Measurements from ENCODE around the gene ATRIP.

The ATRIP gene

DNA sequence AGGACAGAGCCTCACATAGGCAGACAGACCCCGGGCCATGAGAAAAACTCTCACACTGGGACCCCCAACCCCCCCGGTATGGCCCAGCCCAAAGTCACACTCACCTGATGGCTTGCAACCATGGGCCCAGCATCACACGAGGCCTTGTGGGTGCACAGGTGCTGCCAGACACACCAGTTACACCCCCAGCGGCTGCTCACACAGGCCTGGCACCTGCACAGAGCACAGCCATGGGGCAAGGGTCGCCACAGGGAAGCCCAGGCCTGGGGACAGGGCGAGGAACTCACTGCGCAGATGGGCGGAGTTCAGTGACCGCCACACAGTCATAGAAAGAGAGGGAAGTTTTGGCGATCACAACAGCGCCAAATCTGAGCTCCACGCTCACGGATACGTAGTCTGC lies 26.0 kb upstream of the ATRIP start:
- no peak overlapping the region for H3K27ac ChIP-seq
- TF ChIP-seq ZFX (IDR thresholded peaks at IDR 0.05; ENCODE audit: borderline replicate concordance) (no peak), CTCF (IDR thresholded peaks at IDR 0.05) (no peak)

GRCh38 chr3:48422272-48422671 lies 24.3 kb upstream of the ATRIP start:
- TF ChIP-seq CTCF (IDR thresholded peaks at IDR 0.05) (no peak), ZFX (IDR thresholded peaks at IDR 0.05; ENCODE audit: borderline replicate concordance) (no peak)
- no peak overlapping the region for H3K27ac ChIP-seq

DNA sequence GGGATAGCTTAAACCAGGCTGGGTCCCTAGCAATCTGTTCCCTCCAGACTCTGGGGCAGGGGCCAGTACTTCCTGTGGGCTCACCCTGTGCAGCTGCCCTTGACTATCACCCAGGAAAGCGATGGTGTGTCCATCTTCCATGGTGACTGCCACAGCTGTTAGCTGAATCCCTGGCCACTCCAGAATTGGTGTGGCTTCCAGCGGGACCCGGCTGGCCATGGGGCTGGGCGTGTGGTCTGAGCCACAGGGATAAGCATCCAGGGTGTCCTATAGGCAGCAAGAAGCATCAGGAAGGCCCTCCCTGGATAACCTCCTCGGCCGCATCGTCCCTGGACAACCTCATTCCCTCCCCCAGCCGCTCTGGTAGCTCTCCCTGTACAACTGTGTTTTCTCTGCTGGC lies 23.9 kb upstream of the ATRIP start:
- no peak overlapping the region for H3K27ac ChIP-seq
- TF ChIP-seq CTCF (IDR thresholded peaks at IDR 0.05) (no peak), ZFX (IDR thresholded peaks at IDR 0.05; ENCODE audit: borderline replicate concordance) (no peak)

DNA sequence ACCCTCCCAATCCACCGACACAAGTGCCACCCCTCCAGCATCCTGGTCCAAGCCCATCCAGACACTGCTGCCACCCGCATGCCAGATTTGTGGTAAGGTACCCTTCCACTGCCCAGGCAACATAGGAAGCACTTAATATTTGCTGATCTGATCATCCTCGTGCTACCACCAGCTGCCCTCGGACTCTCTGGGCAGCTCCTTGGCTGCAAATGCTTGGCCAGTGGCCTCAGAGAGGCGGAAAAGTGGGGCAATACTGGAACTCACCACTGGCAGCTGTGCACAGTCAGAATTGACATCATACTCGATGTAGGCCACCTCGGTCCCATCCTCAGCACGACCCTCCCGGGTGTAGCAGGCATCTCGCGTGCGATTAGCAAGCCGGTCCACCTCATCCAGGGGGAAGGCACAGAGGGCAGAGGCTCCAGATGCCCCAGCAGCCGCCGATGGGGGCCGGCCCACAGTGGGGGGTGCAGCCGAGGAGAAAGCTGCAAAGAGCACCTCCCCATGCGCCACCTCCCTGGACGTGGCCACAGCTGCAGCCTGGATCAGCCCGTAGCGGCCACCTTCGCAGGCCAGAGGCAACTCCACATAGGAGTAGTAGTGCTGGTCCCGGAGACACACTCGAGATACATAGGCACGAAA lies 23.2 kb upstream of the ATRIP start:
- TF ChIP-seq ZFX (IDR thresholded peaks at IDR 0.05; ENCODE audit: borderline replicate concordance) = no peak
- TF ChIP-seq CTCF (IDR thresholded peaks at IDR 0.05) = no peak
- H3K27ac ChIP-seq = no peak overlapping the region

DNA sequence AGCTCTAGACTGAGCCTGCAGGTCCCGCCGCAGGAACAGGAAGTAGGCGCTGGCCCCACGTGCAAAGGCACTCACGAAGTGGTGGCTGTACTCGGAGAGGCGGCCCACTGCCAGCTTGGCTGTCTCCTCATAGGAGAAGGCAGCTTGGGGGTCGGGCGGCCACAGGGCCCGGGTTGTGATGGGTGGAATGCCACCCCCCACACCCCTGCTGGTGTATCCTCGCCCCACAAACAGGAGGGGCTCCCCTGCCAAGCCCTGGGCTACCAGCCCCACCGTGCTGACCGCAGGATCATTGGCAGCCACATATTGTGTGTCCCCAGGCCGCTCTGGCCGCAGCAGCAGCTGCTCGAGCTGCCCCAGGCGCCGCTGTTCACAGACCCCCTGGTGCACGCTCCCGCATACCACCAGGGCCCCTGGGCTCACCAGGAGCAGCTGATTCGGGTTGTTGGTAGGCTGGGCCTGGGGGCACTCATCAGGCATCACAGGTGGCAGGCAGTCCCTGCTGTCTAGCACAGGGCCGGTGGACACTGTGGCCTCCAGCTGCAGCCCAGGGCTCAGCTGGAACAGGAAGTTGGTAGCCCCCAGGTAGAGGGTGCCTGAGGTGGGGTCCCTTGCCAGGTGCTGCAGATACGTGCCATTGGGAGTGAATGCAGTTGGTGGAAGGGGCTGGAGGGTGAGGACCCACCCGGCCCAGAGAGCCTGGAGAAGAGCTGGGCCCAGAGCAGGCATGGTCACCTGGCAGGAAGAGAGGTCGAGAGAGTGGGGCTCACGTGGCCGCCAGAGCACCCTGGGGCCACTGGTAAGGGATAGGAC lies 22.4 kb upstream of the ATRIP start:
- no peak for TF ChIP-seq CTCF (IDR thresholded peaks at IDR 0.05)
- TF ChIP-seq ZFX (IDR thresholded peaks at IDR 0.05; ENCODE audit: borderline replicate concordance) = no peak
- H3K27ac ChIP-seq = no peak overlapping the region

- no peak overlapping the region for H3K27ac ChIP-seq
- TF ChIP-seq ZFX (IDR thresholded peaks at IDR 0.05; ENCODE audit: borderline replicate concordance) (no peak), CTCF (IDR thresholded peaks at IDR 0.05) (no peak)
Observed at GRCh38 chr3:48425281-48425812, 21.2 kb upstream of the ATRIP start.

- no peak overlapping the region for H3K27ac ChIP-seq
- no peak for TF ChIP-seq CTCF (IDR thresholded peaks at IDR 0.05)
- no peak for TF ChIP-seq ZFX (IDR thresholded peaks at IDR 0.05; ENCODE audit: borderline replicate concordance)
Observed at GRCh38 chr3:48426401-48426909, 20.1 kb upstream of the ATRIP start.

All from 22Rv1 (cell line).